GM18508 (cell line): ENCODE data around the gene ABHD5.
"Not testable (repeated sequence)": the region's sequence is repeated elsewhere in the genome, so short reads cannot be mapped to it uniquely, and the experiment has no call there.

ENCODE experiments used
- ATAC-seq: cut with Tn5 transposase; IDR thresholded peaks from one replicate; pipeline ENCODE4 v1.9.1; 2021; ENCODE audit warnings: moderate number of reproducible peaks; ENCODE audit not compliant: insufficient read depth, unreplicated experiment

The ABHD5 gene

GRCh38 chr3:43690400-43691119 is at the start of gene ABHD5:
TSS of gene ABHD5 (plus strand) at chr3:43690938. CDS start at chr3:43690993, 55 bp downstream.
- peak; percentile 71 for ATAC-seq

GRCh38 chr3:43641306-43642114 is 49.2 kb upstream of the ABHD5 start:
- no peak for ATAC-seq

GRCh38 chr3:43644443-43644842 is 46.3 kb upstream of the ABHD5 start:
- no peak for ATAC-seq

GRCh38 chr3:43647331-43648166 is 43.2 kb upstream of the ABHD5 start:
- ATAC-seq, result no peak

- no peak for ATAC-seq
Measured at GRCh38 chr3:43648957-43649356, 41.8 kb upstream of the ABHD5 start.

GRCh38 chr3:43649365-43649968 is 41.3 kb upstream of the ABHD5 start:
- no peak for ATAC-seq

GRCh38 chr3:43650345-43650744 is 40.4 kb upstream of the ABHD5 start:
- no peak for ATAC-seq

- ATAC-seq, result not testable (repeated sequence)
Measured at GRCh38 chr3:43656390-43656789, 34.3 kb upstream of the ABHD5 start.

GRCh38 chr3:43659250-43659880 is 31.4 kb upstream of the ABHD5 start:
- no peak for ATAC-seq

GRCh38 chr3:43661376-43661775 is 29.4 kb upstream of the ABHD5 start:
- ATAC-seq, result not testable (repeated sequence)

- not testable (repeated sequence) for ATAC-seq
Measured at GRCh38 chr3:43665011-43665410, 25.7 kb upstream of the ABHD5 start.

GRCh38 chr3:43670635-43671522 is 19.9 kb upstream of the ABHD5 start:
- no peak for ATAC-seq

- no peak for ATAC-seq
Measured at GRCh38 chr3:43674345-43675085, 16.2 kb upstream of the ABHD5 start.

GRCh38 chr3:43675593-43675992 is 15.1 kb upstream of the ABHD5 start:
- no peak for ATAC-seq

GRCh38 chr3:43676441-43676840 is 14.3 kb upstream of the ABHD5 start:
- no peak for ATAC-seq

GRCh38 chr3:43678375-43678774 is 12.4 kb upstream of the ABHD5 start:
- not testable (repeated sequence) for ATAC-seq

- ATAC-seq, result not testable (repeated sequence)
Measured at GRCh38 chr3:43678887-43679449, 11.8 kb upstream of the ABHD5 start.

GRCh38 chr3:43680857-43681256 is 9.9 kb upstream of the ABHD5 start:
- not testable (repeated sequence) for ATAC-seq
